ENCODE data around the gene LTBP1. TPM values are rescaled to one million over a fixed set of nuclear protein-coding genes. Genes with fewer than 3 reads are reported as not detected.
A peak's percentile ranks its signal among the peaks of the same experiment; 100 is the strongest.

LTBP1 gene
- total RNA-seq, 1 experiment from 2014 or later, result 8.7 TPM

DNA sequence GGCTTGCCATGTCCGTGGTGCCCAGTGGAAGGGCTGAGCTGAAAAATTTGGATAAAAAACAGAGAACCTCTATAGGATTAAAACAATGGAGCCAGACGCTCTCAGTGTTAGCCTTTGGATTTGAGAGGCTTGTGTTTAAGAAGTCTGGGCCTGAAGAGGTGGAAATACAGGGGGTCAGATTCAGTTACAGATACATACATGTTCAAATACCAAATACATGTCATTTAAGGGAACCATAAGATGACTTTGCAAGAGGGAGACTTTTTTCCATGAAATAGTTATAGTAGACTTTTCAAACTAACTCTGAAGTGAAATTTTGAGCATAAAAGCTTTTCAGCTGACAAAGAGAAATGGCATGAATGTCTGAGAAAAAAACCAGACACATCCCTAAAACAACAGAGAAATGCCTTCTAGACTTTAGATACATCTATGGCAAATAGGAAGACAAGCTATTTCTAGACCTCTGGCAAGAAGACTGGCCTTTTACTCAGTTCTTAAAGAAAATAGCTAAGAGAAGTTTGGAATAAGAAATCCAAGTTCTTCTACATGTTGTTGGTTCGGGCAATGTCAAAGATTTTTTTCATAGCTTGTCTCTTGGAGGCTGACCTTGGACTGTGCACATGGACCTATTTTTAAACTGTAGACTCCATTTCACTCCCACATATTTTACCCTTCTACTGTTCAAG is 112.9 kb downstream of the LTBP1 start:
- Histone ChIP-seq H3K4me3 (no peak overlapping the region), H3K27me3 (replicated peaks) (no peaks in the 10 kb centered on the region), H3K4me1 (replicated peaks) (no peaks in the 10 kb centered on the region), H3K27ac (no peak overlapping the region), H3K9me3 (replicated peaks) (no peaks in the 10 kb centered on the region), H3K36me3 (no peaks in the 10 kb centered on the region)
- DNase-seq (ENCODE audit: low read depth in 1 of 2, low spot score in 2 of 2), result no peak

DNA sequence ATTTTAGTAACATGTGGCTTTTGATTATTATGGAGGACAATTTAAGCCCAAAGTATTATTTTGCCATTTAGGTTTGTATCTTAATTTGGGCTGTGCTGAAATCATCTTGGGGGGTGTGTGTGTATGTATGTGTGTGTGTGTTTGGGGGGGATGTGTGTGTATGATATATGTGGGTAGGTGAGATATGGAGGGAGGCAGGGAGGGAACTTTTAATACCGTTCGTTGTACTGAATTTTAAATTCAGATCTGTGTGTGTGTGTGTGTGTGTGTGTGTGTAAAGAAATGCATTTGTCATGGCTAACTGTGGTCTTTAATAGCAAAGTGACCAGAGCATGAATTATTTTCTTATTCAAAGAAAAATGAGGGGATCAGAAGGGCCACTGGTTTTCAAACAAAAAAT is 113.7 kb downstream of the LTBP1 start:
- Histone ChIP-seq H3K27ac (no peak overlapping the region), H3K4me3 (no peak overlapping the region), H3K27me3 (replicated peaks) (no peaks in the 10 kb centered on the region)

DNA sequence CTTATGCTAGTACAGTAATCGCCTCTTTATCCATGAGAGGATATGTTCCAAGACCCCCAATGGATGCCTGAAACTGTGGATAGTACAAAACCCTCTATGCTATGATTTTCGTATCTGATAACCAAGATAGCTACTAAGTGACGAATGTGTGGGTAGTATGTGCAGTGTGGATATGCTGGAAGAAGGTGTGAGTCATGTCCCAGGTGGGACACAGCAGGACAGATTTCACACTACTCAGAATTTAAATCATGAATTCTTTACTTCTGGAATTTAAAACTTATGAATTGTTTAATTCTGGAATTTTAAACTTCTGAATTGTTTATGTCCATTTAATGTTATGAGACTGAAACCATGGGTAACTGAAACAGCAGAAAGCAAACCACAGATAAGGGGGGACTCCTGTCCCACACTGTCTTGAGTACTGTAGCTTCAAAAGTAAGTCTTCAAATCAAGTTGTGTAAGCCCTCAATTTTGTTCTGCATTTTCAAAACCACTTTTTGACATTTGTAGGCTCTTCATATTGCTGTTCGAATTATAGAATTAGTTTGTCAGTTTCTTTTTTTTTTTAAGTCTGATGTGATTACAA is 116.0 kb downstream of the LTBP1 start:
- Histone ChIP-seq H3K27ac (no peak overlapping the region), H3K9me3 (replicated peaks) (no peaks in the 10 kb centered on the region), H3K4me1 (replicated peaks) (no peaks in the 10 kb centered on the region), H3K4me3 (no peak overlapping the region), H3K27me3 (replicated peaks) (no peaks in the 10 kb centered on the region), H3K36me3 (no peaks in the 10 kb centered on the region)
- no peak for DNase-seq (ENCODE audit: low read depth in 1 of 2, low spot score in 2 of 2)

More for the DNA sequence above, 113.7 kb downstream of the LTBP1 start:
- no peaks in the 10 kb centered on the region for H3K9me3 ChIP-seq (replicated peaks)
- H3K4me1 ChIP-seq (replicated peaks), result no peaks in the 10 kb centered on the region
- no peak for DNase-seq (ENCODE audit: low read depth in 1 of 2, low spot score in 2 of 2)
- no peaks in the 10 kb centered on the region for H3K36me3 ChIP-seq

DNA sequence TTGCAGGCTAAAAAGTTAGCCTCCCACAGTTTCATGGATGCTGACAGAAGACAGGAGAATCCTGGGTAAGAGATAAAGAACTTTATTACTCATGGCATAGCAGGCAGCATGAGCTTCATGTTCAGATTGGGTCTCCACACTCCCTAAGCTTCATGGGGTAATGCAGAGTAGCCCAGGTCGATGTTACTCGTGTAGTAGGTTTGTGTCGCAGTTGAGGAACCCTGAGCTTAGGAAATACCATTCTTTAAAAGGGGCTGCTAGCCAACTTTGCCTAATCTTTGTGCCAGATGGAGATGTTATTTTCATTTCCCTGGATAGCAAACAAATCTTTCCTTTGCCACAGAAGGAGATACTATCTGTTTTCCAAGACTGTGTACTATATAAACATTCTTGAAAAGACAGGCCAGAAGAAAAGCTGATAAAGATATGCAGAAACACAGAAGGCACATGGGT is 117.6 kb downstream of the LTBP1 start:
- Histone ChIP-seq H3K9me3 (replicated peaks) (no peaks in the 10 kb centered on the region), H3K4me1 (replicated peaks) (peaks cover 12% of the 10 kb centered on the region), H3K27me3 (replicated peaks) (no peaks in the 10 kb centered on the region), H3K36me3 (no peaks in the 10 kb centered on the region), H3K27ac (no peak overlapping the region), H3K4me3 (no peak overlapping the region)
- no peak for DNase-seq (ENCODE audit: low read depth in 1 of 2, low spot score in 2 of 2)

DNA sequence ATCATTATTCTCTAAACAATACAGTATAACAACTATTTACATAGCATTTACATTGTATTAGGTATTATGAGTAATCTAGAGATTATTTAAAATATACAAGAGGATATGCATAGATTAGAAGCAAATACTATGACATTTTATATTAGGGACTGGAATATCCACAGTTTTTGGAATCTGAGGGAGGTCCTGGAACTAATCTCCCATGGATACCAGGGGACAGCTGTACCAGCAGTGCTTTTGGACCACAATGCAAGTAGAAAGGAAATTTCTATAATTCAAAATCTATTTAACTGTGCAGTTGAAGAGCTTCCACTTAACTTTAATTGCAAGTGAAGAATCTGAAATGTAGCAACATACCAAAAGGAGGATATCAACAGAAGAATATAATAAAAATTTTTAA is 120.8 kb downstream of the LTBP1 start:
- H3K4me3 ChIP-seq, result no peak overlapping the region
- DNase-seq (ENCODE audit: low read depth in 1 of 2, low spot score in 2 of 2), result no peak
- H3K36me3 ChIP-seq, result no peaks in the 10 kb centered on the region
- H3K27me3 ChIP-seq (replicated peaks), result no peaks in the 10 kb centered on the region
- peaks cover 24% of the 10 kb centered on the region for H3K4me1 ChIP-seq (replicated peaks)
- H3K9me3 ChIP-seq (replicated peaks), result no peaks in the 10 kb centered on the region
- no peak overlapping the region for H3K27ac ChIP-seq

DNA sequence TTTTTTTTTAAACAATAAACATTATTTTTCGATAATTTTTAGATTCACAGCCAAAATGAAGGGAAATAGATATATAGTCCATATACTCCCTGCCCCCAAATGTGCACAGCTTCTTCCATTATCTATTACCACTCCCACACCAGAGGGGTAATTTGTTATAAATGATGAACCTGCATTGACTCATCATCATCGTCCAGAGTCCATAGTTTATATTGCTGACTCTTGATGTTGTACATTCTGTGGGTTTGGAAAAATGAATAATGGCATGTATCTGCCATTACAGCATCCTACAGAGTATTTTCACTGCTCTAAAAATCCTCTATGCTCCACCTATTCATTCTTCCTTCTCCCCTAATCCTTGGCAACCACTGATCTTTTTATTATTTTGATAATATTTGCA is 121.5 kb downstream of the LTBP1 start:
- no peak for DNase-seq (ENCODE audit: low read depth in 1 of 2, low spot score in 2 of 2)
- H3K4me1 ChIP-seq (replicated peaks), result peaks cover 27% of the 10 kb centered on the region
- no peak overlapping the region for H3K4me3 ChIP-seq
- no peaks in the 10 kb centered on the region for H3K27me3 ChIP-seq (replicated peaks)
- H3K27ac ChIP-seq, result no peak overlapping the region
- H3K36me3 ChIP-seq, result no peaks in the 10 kb centered on the region
- H3K9me3 ChIP-seq (replicated peaks), result no peaks in the 10 kb centered on the region

DNA sequence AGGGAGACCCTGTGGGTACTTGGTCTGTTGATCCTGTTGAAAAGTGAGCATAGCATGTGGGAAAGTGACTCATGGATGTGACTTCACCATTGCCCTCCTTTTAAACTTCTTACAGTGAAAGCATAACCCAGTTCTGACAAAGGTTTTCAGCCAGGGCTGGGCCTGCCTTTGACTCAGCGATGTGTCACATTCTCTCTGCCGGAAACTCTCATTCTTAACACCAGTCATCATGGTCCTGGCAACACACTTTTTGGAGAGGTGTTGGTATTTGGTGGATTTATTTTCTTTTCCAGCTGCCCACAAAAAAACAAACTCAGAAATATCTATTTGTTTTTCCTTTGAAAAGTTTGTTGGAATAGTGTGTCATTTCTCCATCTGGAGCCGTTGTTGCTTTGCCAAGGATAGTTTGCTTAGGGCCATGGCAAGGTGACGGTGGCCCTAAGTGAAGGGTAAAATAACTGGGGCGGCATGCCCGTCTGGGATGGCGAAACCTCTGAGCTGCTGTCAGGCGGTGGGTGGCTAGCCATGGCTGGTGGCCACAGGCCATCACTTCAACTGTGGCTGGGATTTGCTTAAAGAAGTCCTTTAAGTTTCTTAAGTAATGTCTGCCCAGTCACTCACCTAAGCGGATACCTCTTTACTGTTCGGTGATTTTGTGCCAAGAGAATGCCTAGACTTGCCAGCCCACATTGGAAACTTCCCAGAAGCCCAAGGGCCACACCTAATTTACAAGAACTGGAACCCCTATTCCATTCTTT is 123.3 kb downstream of the LTBP1 start:
- no peak overlapping the region for H3K4me3 ChIP-seq
- peaks cover 27% of the 10 kb centered on the region for H3K4me1 ChIP-seq (replicated peaks)
- peak overlapping the region; percentile 13; the same call in 1 of the 2 replicates for H3K27ac ChIP-seq

DNA sequence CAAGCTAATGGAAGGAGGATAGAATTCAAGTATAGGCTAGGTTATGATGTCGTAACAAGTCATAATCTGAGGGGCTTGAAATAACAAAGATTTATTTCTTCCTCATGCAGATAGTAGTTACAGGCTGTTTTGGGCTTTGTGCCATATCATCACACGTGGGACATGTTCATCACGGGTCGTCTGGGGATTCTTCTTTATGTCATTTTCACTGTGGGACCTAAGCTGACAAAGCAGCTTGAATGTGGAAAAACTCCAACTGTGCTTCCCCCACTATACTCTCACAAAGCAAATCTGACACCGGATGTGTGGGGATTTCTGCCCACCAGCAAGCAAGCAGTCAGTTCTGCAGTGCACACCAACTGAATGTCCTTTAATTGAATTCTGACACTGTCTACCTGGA is 124.8 kb downstream of the LTBP1 start:
- H3K4me3 ChIP-seq, result no peak overlapping the region
- no peak overlapping the region for H3K27ac ChIP-seq
- H3K9me3 ChIP-seq (replicated peaks), result no peaks in the 10 kb centered on the region
- H3K27me3 ChIP-seq (replicated peaks), result no peaks in the 10 kb centered on the region
- DNase-seq (ENCODE audit: low read depth in 1 of 2, low spot score in 2 of 2), result no peak
- H3K4me1 ChIP-seq (replicated peaks), result peaks cover 27% of the 10 kb centered on the region
- no peaks in the 10 kb centered on the region for H3K36me3 ChIP-seq

More for the DNA sequence above, 123.3 kb downstream of the LTBP1 start:
- no peaks in the 10 kb centered on the region for H3K9me3 ChIP-seq (replicated peaks)
- H3K36me3 ChIP-seq, result no peaks in the 10 kb centered on the region
- DNase-seq (ENCODE audit: low read depth in 1 of 2, low spot score in 2 of 2), result peak; percentile 94 to 98
- H3K27me3 ChIP-seq (replicated peaks), result no peaks in the 10 kb centered on the region

DNA sequence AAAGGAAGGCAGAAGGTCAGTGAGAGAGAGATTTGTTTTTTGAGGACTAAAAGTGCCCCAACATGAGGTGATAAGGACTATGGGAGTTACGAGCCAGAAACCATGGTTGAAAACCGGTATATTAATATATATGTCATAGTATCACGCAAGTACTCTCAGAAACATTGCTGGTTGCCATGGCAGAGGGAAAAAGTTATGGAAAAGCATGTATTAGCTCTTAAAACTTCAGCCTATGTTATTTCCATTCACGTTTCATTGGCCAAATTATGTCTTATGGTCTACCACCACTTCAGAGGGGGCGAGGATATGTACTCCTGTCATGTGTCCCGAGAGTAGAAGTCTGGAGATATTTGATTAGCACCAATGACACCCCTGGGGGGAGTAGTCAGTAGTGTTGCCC is 125.9 kb downstream of the LTBP1 start:
- Histone ChIP-seq H3K36me3 (no peaks in the 10 kb centered on the region), H3K4me1 (replicated peaks) (peaks cover 27% of the 10 kb centered on the region), H3K27me3 (replicated peaks) (no peaks in the 10 kb centered on the region), H3K27ac (no peak overlapping the region), H3K9me3 (replicated peaks) (no peaks in the 10 kb centered on the region), H3K4me3 (no peak overlapping the region)
- DNase-seq (ENCODE audit: low read depth in 1 of 2, low spot score in 2 of 2), result no peak

DNA sequence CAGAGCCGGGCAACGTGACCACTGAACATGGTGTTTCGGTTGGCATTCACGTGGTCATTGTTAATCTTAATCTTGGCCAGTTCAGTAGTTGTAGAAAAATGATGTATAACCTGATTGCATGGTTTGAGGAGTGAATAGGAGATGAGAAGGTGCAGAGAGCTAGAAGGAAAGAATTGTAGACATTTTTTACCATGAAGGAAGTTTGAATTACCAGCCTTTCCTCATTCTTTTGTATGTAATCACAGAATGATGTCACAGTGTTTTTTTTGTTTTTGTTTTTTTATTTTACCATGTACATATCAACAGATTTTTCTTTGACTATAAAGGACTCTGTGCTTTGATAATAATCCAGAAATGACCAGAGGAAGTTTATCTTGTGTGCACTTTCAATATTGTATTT is 126.3 kb downstream of the LTBP1 start:
- no peak overlapping the region for H3K27ac ChIP-seq
- no peaks in the 10 kb centered on the region for H3K9me3 ChIP-seq (replicated peaks)
- H3K27me3 ChIP-seq (replicated peaks), result no peaks in the 10 kb centered on the region
- no peaks in the 10 kb centered on the region for H3K36me3 ChIP-seq
- no peak for DNase-seq (ENCODE audit: low read depth in 1 of 2, low spot score in 2 of 2)
- H3K4me3 ChIP-seq, result no peak overlapping the region
- peaks cover 27% of the 10 kb centered on the region for H3K4me1 ChIP-seq (replicated peaks)

DNA sequence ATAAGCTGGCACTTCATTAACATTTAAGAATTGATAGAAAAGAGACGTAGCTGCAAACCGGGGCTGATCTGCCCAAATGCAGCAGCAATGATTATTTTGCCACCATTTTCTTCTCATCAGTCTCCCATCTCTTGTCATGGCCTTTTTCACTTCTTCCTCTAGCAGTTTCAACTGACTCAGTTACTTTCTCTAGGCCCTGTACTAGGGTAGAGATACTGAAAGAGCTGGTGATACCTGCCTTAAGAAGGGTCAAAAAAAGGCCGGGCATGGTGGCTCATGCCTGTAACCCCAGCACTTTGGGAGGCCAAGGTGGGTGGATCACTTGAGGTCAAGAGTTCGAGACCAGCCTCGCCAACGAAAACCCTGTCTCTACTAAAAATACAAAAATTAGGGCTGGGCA is 127.4 kb downstream of the LTBP1 start:
- Histone ChIP-seq H3K27ac (no peak overlapping the region), H3K27me3 (replicated peaks) (no peaks in the 10 kb centered on the region), H3K36me3 (no peaks in the 10 kb centered on the region), H3K4me1 (replicated peaks) (peaks cover 17% of the 10 kb centered on the region), H3K4me3 (no peak overlapping the region), H3K9me3 (replicated peaks) (no peaks in the 10 kb centered on the region)
- no peak for DNase-seq (ENCODE audit: low read depth in 1 of 2, low spot score in 2 of 2)

DNA sequence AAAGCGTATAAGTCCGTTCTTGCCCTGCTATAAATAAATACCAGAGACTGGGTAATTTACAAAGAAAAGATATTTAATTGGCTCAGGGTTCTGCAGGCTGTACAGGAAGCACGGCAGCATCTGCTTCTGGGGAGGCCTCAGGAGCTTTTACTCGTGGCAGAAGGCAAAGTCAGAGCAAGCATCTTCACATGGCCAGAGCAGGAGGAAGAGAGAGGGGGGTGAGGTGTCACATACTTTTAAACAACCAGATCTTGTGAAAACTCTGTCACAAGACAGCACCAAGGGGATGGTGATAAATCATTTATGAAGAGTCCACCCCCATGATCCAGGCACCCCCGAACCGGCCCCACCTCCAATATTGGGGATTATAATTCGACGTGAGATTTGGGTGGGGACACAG is 130.6 kb downstream of the LTBP1 start:
- Histone ChIP-seq H3K9me3 (replicated peaks) (no peaks in the 10 kb centered on the region), H3K27me3 (replicated peaks) (no peaks in the 10 kb centered on the region; the same call in 1 of the 2 replicates), H3K4me1 (replicated peaks) (peaks cover 3% of the 10 kb centered on the region; the same call in 1 of the 2 replicates), H3K4me3 (no peak overlapping the region), H3K27ac (no peak overlapping the region), H3K36me3 (no peaks in the 10 kb centered on the region)
- DNase-seq (ENCODE audit: low read depth in 1 of 2, low spot score in 2 of 2), result no peak

DNA sequence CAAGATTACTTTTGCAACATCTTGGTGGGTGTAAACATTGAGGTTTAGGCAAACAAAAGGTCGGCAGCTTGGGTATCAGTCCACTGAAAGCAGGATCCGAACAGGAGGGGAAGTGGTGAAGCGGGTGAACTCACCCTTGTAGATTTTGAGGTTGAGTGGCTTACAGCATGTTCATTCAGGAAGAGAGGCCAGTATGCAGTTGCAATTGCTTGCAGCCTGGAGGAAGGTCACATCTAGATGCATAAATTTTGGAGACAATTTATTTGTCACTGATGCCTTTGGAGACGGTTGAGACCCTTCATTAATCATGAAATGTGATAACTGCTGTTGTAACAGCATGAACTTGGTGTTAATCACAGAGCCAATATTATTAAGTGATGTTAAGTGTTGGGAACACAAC is 131.1 kb downstream of the LTBP1 start:
- Histone ChIP-seq H3K4me1 (replicated peaks) (peaks cover 1% of the 10 kb centered on the region; the same call in 1 of the 2 replicates), H3K36me3 (no peaks in the 10 kb centered on the region), H3K27ac (no peak overlapping the region), H3K9me3 (replicated peaks) (no peaks in the 10 kb centered on the region), H3K27me3 (replicated peaks) (no peaks in the 10 kb centered on the region; the same call in 1 of the 2 replicates), H3K4me3 (no peak overlapping the region)
- DNase-seq (ENCODE audit: low read depth in 1 of 2, low spot score in 2 of 2), result no peak

DNA sequence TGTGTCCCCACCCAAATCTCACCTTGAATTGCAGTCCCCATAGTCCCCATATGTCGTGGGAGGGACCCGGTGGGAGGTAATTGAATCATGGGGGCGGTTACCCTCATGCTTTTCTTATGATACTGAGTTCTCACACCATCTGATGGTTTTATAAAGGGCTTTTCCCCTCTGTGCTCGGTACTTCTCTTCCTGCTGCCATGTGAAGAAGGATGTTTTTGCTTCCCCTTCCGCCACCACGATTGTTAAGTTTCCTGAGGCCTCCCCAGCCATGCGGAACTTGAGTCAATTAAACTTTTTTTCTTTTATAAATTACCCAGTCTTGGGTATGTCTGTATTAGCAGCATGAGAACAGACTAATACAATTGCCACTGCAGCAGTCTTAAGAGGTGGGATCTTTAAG is 134.9 kb downstream of the LTBP1 start:
- no peak for DNase-seq (ENCODE audit: low read depth in 1 of 2, low spot score in 2 of 2)
- no peaks in the 10 kb centered on the region for H3K9me3 ChIP-seq (replicated peaks)

More for the DNA sequence above, 134.9 kb downstream of the LTBP1 start:
- Histone ChIP-seq H3K4me3 (no peak overlapping the region), H3K4me1 (replicated peaks) (no peaks in the 10 kb centered on the region), H3K27me3 (replicated peaks) (peaks cover 8% of the 10 kb centered on the region; the same call in 1 of the 2 replicates), H3K36me3 (no peaks in the 10 kb centered on the region), H3K27ac (no peak overlapping the region)

Measured in SJSA1 (cell line).